HepG2 (cell line): Measurements from ENCODE around the gene SNRNP27. TPM values are rescaled to one million over a fixed set of nuclear protein-coding genes. Genes with fewer than 3 reads are reported as not detected.
A peak's percentile ranks its signal among the peaks of the same experiment; 100 is the strongest.

Experiments
- ATAC-seq: fragments of 200-7000 bp; cut with Tn5 transposase; 3 replicates; pipeline ENCODE4 v1.9.1; 2020; ENCODE audit warnings: mild to moderate bottlenecking, moderate library complexity
- BruUV-seq: library from RNA; stranded (reverse); fragments of 400-500 nt; replicated peaks from 2 replicates; lab custom pipeline; 2021; lab: Mats Ljungman, UMichigan
- CTCF ChIA-PET: fragments of 300-600 bp; formaldehyde crosslinking; extraction: SDS; loops from one replicate; lab custom pipeline; 2021; ENCODE audit warnings: low total read pairs, inconsistent platforms, low intra/inter-chr PET ratio; lab: Yijun Ruan, JAX
- POLR2A ChIA-PET: fragments of 350-600 bp; sonication (Branson Sonifier 250); formaldehyde crosslinking; loops from one replicate; lab custom pipeline; 2020; ENCODE audit warnings: antibody characterized with exemption, inconsistent platforms; lab: Yijun Ruan, JAX
- DNase-seq: peaks from one replicate; pipeline ENCODE4 v3.0.0-alpha.2; 2015; ENCODE audit warnings: low spot score
- FAIRE-seq: peaks from 3 replicates; lab custom pipeline; 2011; peaks lifted over from hg19 to GRCh38; lab: Jason Lieb, UNC
- H2AFZ ChIP-seq: one replicate; pipeline ENCODE4 v1.6.1; 2011; ENCODE audit warnings: low read length, inconsistent platforms
- H3K27ac ChIP-seq: fragments of 300-600 bp; 3 replicates; pipeline ENCODE4 v1.8.0; 2011; ENCODE audit warnings: mixed run types, mild to moderate bottlenecking, mixed read lengths, low read length, inconsistent platforms; ENCODE audit not compliant: insufficient read depth; ENCODE audit errors: extremely low read length
- H3K27me3 ChIP-seq, 2 experiments: fragments of 200-600 bp in 1 of 2; 2 replicates in 1 of 2; 3 replicates in 1 of 2; pipeline versions ENCODE4 v1.6.0 to v1.8.0; 2011; ENCODE audit warnings: low read length in 2 of 2, mild to moderate bottlenecking in 2 of 2, moderate library complexity in 2 of 2, inconsistent platforms in 1 of 2; ENCODE audit not compliant: insufficient read depth in 2 of 2, control insufficient read depth in 1 of 2
- H3K36me3 ChIP-seq, 2 experiments: fragments of 200-600 bp in 1 of 2; replicated peaks in 1 of 2; 2 replicates in 1 of 2; 3 replicates in 1 of 2; pipeline versions ENCODE4 v1.5.1 to v1.8.0; 2011; ENCODE audit warnings: low read length in 2 of 2, inconsistent platforms in 1 of 2; ENCODE audit not compliant: insufficient read depth in 2 of 2, control insufficient read depth in 1 of 2
- H3K4me1 ChIP-seq: 2 replicates; pipeline ENCODE4 v1.5.1; 2012; ENCODE audit warnings: low read length, inconsistent platforms; ENCODE audit not compliant: insufficient read depth
- H3K4me2 ChIP-seq: 2 replicates; pipeline ENCODE4 v1.6.0; 2011; ENCODE audit warnings: low read depth, low read length, inconsistent platforms
- H3K4me3 ChIP-seq, 3 experiments: fragments of 200-600 bp in 1 of 3; sonication (generic), shearing (Covaris generic) in 1 of 3; replicated peaks in 1 of 3; 2 replicates each; pipeline ENCODE4 v1.5.1; 2011 to 2016; ENCODE audit warnings: low read length in 3 of 3, inconsistent platforms in 2 of 3, low read depth in 2 of 3, mild to moderate bottlenecking in 2 of 3, control low read depth in 1 of 3, mixed read lengths in 1 of 3; ENCODE audit not compliant: insufficient read depth in 1 of 3
- H3K79me2 ChIP-seq: one replicate; pipeline ENCODE4 v1.6.1; 2011; ENCODE audit warnings: low read length, inconsistent platforms; ENCODE audit not compliant: insufficient read depth
- H3K9ac ChIP-seq: 2 replicates; pipeline ENCODE4 v1.6.0; 2011; ENCODE audit warnings: mild to moderate bottlenecking, low read depth, low read length, inconsistent platforms; ENCODE audit not compliant: insufficient read depth
- H3K9me3 ChIP-seq: 2 replicates; pipeline ENCODE4 v1.5.1; 2012; ENCODE audit warnings: mild to moderate bottlenecking, low read length
- H4K20me1 ChIP-seq: 2 replicates; pipeline ENCODE4 v1.6.0; 2011; ENCODE audit warnings: inconsistent platforms, mild to moderate bottlenecking, low read length, moderate library complexity; ENCODE audit not compliant: insufficient read depth
- KAT7 ChIP-seq: IDR thresholded peaks from 2 replicates; pipeline ENCODE4 v1.6.1; 2018; ENCODE audit warnings: borderline replicate concordance, missing compliant biosample characterization
- RXRA ChIP-seq: sonication (generic); formaldehyde crosslinking; IDR thresholded peaks from 2 replicates; pipeline ENCODE4 v1.5.1; 2020; ENCODE audit warnings: missing genetic modification reagents
- TCF7 ChIP-seq: sonication (generic); IDR thresholded peaks from 2 replicates; pipeline ENCODE4 v1.6.1; 2016; ENCODE audit warnings: antibody characterized with exemption, low read depth
- ZNF530 ChIP-seq: sonication (generic); formaldehyde crosslinking; IDR thresholded peaks from 2 replicates; pipeline ENCODE4 v1.5.0; 2020; ENCODE audit warnings: low read depth, mild to moderate bottlenecking, missing genetic modification reagents
- ZNF709 ChIP-seq: sonication (generic); formaldehyde crosslinking; IDR thresholded peaks from 2 replicates; pipeline ENCODE4 v1.5.0; 2020; ENCODE audit warnings: mild to moderate bottlenecking, missing genetic modification reagents
- WGBS: methylation state at CpG from one replicate; pipeline ENCODE4 v1.1.6; 2017; ENCODE audit warnings: low lambda C conversion rate; 5-methylcytosine and 5-hydroxymethylcytosine counted together
- in situ Hi-C: cut with HindIII; loops from 2 replicates; pipeline ENCODE4 v1.10.0; 2017; ENCODE audit warnings: low pct_unique_long_range_greater_than_20kb; ENCODE audit not compliant: extremely low pct_ligation_motif_present
- intact Hi-C: fragments of 100-400 bp; cut with micrococcal nuclease; formaldehyde crosslinking; loops from one replicate; pipeline ENCODE4 v1.10.0; 2022; ENCODE audit not compliant: unreplicated experiment
- polyA plus RNA-seq, 8 experiments: library from polyadenylated mRNA; depleted of rRNA in 3 of 8; stranded (reverse) in 7 of 8; unstranded in 1 of 8; fragments of >200 nt; fragmentation: Illumina TruSeq in 4 of 8; extraction: Trizol in 4 of 8; gene quantifications; 2 replicates each; pipeline versions ENCODE4 v1.2.1 to v1.2.3, GENCODE V29; 2011 to 2016; ENCODE audit warnings: low read depth in 4 of 8, missing spikeins in 1 of 8, mixed read lengths in 1 of 8; ENCODE audit not compliant: insufficient read depth in 1 of 8
- total RNA-seq, 5 experiments: library from RNA; depleted of rRNA; stranded (reverse); fragments of >200 nt; fragmentation: Illumina TruSeq; extraction: Trizol; gene quantifications; 2 replicates each; pipeline ENCODE4 v1.2.3, GENCODE V29; 2016; ENCODE audit warnings: low read depth in 1 of 5
- TF ChIP-seq, protein P1 (sequence below): sonication (generic); formaldehyde crosslinking; IDR thresholded peaks from 2 replicates; pipeline ENCODE4 v1.4.0; 2020; ENCODE audit warnings: missing genetic modification reagents
- TF ChIP-seq, protein P2 (sequence below): sonication (generic); formaldehyde crosslinking; IDR thresholded peaks from 2 replicates; pipeline ENCODE4 v1.4.0; 2020; ENCODE audit warnings: mild to moderate bottlenecking, missing genetic modification reagents

Gene SNRNP27
- total and polyA plus RNA-seq, 2 of the 13 experiments (the other 11 are each of a cell fraction or from before 2014, with no cell fraction given): 49.8 to 54.6 TPM

DNA sequence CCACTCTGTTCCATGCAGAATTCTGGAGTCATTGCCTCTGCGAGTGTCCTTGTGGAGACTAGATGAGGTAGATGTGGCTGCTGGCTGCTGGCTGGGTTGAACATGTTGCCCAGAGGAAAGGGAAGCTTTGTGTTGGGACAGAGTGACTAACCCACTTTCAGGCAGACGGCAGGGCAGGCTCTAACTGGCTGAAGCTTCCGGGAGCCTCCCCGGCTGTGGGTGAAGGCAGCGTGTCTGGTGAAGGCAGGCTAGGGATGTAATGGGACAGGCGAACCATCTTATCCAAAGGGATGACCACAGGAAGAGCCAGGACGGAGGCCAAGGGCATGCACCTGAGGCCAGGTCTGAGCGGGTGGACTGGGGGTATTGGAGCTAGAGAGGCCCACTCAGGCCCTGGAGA, 51.7 kb downstream of the SNRNP27 start:
- no peaks in the 10 kb centered on the region for H4K20me1 ChIP-seq
- intact Hi-C loops (no loop called here), in situ Hi-C loops (no loop called here)
- ATAC-seq (no peak), FAIRE-seq (no peak), DNase-seq (no peak)
- no peaks in the 10 kb centered on the region for H3K9me3 ChIP-seq
- 96% methylated on average over 8 of the region's 8 CpGs for WGBS
- no TSS peak for BruUV-seq
- no peak overlapping the region for H3K4me2 ChIP-seq
- H3K4me1 ChIP-seq: peaks cover 44% of the 10 kb centered on the region
- no peaks in the 10 kb centered on the region for H3K79me2 ChIP-seq
- TF ChIP-seq, protein P1, sequence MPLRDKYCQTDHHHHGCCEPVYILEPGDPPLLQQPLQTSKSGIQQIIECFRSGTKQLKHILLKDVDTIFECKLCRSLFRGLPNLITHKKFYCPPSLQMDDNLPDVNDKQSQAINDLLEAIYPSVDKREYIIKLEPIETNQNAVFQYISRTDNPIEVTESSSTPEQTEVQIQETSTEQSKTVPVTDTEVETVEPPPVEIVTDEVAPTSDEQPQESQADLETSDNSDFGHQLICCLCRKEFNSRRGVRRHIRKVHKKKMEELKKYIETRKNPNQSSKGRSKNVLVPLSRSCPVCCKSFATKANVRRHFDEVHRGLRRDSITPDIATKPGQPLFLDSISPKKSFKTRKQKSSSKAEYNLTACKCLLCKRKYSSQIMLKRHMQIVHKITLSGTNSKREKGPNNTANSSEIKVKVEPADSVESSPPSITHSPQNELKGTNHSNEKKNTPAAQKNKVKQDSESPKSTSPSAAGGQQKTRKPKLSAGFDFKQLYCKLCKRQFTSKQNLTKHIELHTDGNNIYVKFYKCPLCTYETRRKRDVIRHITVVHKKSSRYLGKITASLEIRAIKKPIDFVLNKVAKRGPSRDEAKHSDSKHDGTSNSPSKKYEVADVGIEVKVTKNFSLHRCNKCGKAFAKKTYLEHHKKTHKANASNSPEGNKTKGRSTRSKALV (CRISPR knock-in tag): no peak
- 0 out of 2 replicates have a peak, but pooled peaks have one; percentile 3 for TF ChIP-seq RXRA (CRISPR knock-in tag)
- H3K9ac ChIP-seq: no peak overlapping the region
- H3K27me3 ChIP-seq: no peaks in the 10 kb centered on the region
- ChIA-PET CTCF (no interaction called here), POLR2A (interaction anchor here (1.0 to 5.1 kb wide), 3 partner anchors 12 to 198 kb away, joined by 4 to 77 read pairs (median 22); partner anchors contain the start of gene MXD1)
- H3K4me3 ChIP-seq: no peak overlapping the region
- H3K27ac ChIP-seq: no peak overlapping the region
- peaks cover 2 to 4% of the 10 kb centered on the region in 2 experiments; a peak in 4 of 5 replicates for H3K36me3 ChIP-seq
- H2AFZ ChIP-seq: no peak overlapping the region

DNA sequence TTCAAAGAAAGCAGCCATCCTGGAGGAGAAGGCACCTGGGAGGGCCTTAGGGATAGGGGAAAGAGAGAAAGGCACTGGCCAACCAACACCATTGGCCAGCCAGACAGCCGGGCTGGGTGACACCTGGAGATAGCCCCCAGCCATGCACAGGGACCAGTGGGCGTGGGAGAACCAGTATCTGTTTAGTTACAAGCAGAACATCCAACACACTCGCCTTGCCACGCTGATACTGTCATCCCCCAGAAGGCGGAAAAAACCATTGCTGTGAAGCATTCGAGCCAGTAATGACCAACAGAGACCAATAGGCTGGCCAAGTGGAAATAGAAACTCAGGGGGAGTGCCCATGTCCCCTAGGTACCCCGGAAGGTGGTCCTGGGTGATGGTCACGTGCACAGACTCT, 52.2 kb downstream of the SNRNP27 start:
- CTCF ChIA-PET: no interaction called here
- TF ChIP-seq, protein P2, sequence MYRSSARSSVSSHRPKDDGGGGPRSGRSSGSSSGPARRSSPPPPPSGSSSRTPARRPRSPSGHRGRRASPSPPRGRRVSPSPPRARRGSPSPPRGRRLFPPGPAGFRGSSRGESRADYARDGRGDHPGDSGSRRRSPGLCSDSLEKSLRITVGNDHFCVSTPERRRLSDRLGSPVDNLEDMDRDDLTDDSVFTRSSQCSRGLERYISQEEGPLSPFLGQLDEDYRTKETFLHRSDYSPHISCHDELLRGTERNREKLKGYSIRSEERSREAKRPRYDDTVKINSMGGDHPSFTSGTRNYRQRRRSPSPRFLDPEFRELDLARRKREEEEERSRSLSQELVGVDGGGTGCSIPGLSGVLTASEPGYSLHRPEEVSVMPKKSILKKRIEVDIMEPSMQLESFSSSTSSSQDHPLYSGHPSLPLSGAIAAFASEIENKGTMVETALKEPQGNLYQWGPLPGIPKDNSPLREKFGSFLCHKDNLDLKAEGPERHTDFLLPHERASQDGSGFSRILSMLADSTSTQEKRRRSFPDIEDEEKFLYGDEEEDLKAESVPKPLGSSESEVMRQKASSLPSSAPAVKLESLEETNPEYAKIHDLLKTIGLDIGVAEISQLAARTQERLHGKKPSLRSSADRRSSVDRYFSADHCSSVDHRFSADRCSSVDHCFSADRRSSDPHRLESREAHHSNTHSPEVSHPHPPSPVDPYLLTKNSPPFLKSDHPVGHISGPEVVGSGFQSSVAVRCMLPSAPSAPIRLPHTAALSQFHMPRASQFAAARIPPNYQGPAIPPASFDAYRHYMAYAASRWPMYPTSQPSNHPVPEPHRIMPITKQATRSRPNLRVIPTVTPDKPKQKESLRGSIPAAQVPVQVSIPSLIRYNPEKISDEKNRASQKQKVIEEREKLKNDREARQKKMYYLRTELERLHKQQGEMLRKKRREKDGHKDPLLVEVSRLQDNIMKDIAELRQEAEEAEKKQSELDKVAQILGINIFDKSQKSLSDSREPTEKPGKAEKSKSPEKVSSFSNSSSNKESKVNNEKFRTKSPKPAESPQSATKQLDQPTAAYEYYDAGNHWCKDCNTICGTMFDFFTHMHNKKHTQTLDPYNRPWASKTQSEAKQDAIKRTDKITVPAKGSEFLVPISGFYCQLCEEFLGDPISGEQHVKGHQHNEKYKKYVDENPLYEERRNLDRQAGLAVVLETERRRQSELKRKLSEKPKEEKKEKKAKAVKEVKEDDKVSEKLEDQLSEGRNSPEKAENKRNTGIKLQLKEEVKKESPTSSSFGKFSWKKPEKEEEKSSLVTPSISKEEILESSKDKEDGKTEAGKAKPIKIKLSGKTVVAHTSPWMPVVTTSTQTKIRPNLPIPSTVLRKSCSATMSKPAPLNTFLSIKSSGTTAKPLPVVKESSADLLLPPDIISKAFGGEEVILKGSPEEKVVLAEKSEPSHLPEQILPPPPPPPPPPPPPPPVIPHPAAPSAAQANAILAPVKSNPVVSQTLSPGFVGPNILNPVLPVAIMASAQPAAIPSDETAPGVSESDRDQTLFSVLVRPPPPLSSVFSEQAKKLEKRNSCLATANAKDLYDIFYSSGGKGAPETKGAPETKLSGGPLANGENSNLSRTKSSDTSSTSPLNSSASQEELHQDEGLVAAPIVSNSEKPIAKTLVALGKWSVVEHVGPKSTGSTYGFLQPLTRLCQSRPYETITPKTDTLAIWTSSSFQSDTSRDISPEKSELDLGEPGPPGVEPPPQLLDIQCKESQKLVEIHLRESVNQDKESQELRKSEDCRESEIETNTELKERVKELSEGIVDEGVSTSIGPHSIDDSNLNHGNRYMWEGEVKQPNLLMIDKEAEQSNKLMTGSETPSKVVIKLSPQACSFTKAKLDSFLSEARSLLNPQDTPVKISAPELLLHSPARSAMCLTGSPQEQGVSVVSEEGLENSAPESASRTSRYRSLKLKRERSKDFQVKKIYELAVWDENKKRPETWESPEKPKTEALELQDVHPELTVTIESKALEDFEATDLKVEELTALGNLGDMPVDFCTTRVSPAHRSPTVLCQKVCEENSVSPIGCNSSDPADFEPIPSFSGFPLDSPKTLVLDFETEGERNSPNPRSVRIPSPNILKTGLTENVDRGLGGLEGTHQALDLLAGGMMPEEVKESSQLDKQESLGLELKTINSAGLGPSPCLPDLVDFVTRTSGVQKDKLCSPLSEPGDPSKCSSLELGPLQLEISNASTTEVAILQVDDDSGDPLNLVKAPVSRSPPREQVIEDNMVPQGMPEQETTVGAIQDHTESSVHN (CRISPR knock-in tag): no peak
- TF ChIP-seq KAT7 (CRISPR knock-in tag) (no peak), TCF7 (no peak), ZNF709 (CRISPR knock-in tag) (0 out of 2 replicates have a peak, but pooled peaks have one; percentile 29), ZNF530 (CRISPR knock-in tag) (no peak)

More for the DNA sequence above, 52.2 kb downstream of the SNRNP27 start:
- BruUV-seq: no TSS peak
- ATAC-seq: peak; percentile 2; the same call in 2 of the 3 replicates
- 72% methylated on average over 8 of the region's 8 CpGs for WGBS
- FAIRE-seq: no peak
- in situ Hi-C loops (no loop called here), intact Hi-C loops (loop anchor here (1.0 kb wide), 2 partner anchors 32 to 196 kb away; no protein-coding TSS in a partner anchor)
- Histone ChIP-seq H3K9me3 (no peaks in the 10 kb centered on the region), H3K9ac (peak overlapping the region; percentile 51; the same call in 1 of the 2 replicates), H2AFZ (no peak overlapping the region), H3K27me3 (no peaks in the 10 kb centered on the region), H3K79me2 (no peaks in the 10 kb centered on the region), H4K20me1 (no peaks in the 10 kb centered on the region), H3K4me2 (peak overlapping the region; percentile 99), H3K36me3 (peaks cover 0 to under 1% of the 10 kb centered on the region in 2 experiments; a peak in 3 of 5 replicates), H3K4me3 (peak overlapping the region in 1 of 3 experiments; percentile 59; a peak in 1 of 6 replicates), H3K27ac (peak overlapping the region; percentile 51), H3K4me1 (peaks cover 42% of the 10 kb centered on the region)
- POLR2A ChIA-PET: interaction anchor here (1.0 to 5.1 kb wide), 5 partner anchors 9 to 197 kb away, joined by 3 to 77 read pairs (median 4); partner anchors contain the start of gene MXD1
- DNase-seq: no peak
